ENCODE measurements around the gene DUSP5.

DUSP5 gene

GRCh38 chr10:110544958-110545537, 47.3 kb downstream of the DUSP5 start:
- DNase-seq (ENCODE audit: low spot score) = no peak
- no peaks in the 10 kb centered on the region for H3K36me3 ChIP-seq (replicated peaks in 1 of 2; ENCODE audit: control insufficient read depth in 2 of 2, insufficient read depth in 2 of 2, low read length in 2 of 2)
- H2BK5ac ChIP-seq (ENCODE audit: low read length) = no peak overlapping the region

GRCh38 chr10:110546077-110546476, 48.4 kb downstream of the DUSP5 start:
- H3K4me3 ChIP-seq (ENCODE audit: low read length in 2 of 2) = no peak overlapping the region
- H3K36me3 ChIP-seq (replicated peaks in 1 of 2; ENCODE audit: control insufficient read depth in 2 of 2, insufficient read depth in 2 of 2, low read length in 2 of 2) = no peaks in the 10 kb centered on the region
- no peak overlapping the region for H3K14ac ChIP-seq (ENCODE audit: low read length)
- no peak overlapping the region for H3K4ac ChIP-seq (ENCODE audit: low read length)
- H3K27ac ChIP-seq (replicated peaks; ENCODE audit: low read length) = no peak overlapping the region
- no peak overlapping the region for H2AK5ac ChIP-seq (ENCODE audit: low read depth, low read length)
- no peak overlapping the region for H4K91ac ChIP-seq (ENCODE audit: low read depth, low read length, poor library complexity)
- no peak overlapping the region for H3K4me2 ChIP-seq (ENCODE audit: insufficient read depth, low read length, poor library complexity, severe bottlenecking)
- DNase-seq (ENCODE audit: low spot score) = no peak
- peaks cover 0 to 3% of the 10 kb centered on the region in 2 donors for H3K4me1 ChIP-seq (ENCODE audit: control insufficient read depth in 2 of 2, insufficient read depth in 1 of 2, low read depth in 1 of 2, low read length in 2 of 2)
- H3K27me3 ChIP-seq (ENCODE audit: control insufficient read depth in 3 of 3, insufficient read depth in 3 of 3, low read depth in 1 of 3, low read length in 3 of 3) = peaks cover 0 to 17% (median 0%) of the 10 kb centered on the region in 3 experiments
- H3K9me3 ChIP-seq (replicated peaks in 1 of 2; ENCODE audit: control insufficient read depth in 2 of 2, insufficient read depth in 1 of 2, low read depth in 1 of 2, low read length in 2 of 2) = no peaks in the 10 kb centered on the region
- no peak overlapping the region for H3K18ac ChIP-seq (ENCODE audit: low read length)
- no peak overlapping the region for H2BK120ac ChIP-seq (ENCODE audit: low read depth, low read length)
- no CpG with 5 or more reads among the region's 6 CpGs for WGBS, 2 donors (ENCODE audit: extremely low coverage in 2 of 2, insufficient read length in 2 of 2, insufficient replicate concordance in 1 of 2)
- H3K23ac ChIP-seq (ENCODE audit: low read depth, low read length, poor library complexity) = no peak overlapping the region
- no peak overlapping the region for H2BK15ac ChIP-seq (ENCODE audit: low read length)
- no peak overlapping the region for H2BK12ac ChIP-seq (ENCODE audit: low read length)
- no peaks in the 10 kb centered on the region for H3K79me1 ChIP-seq (ENCODE audit: low read depth, low read length)
- H4K8ac ChIP-seq (ENCODE audit: low read depth, low read length) = no peak overlapping the region
- no peak overlapping the region for H3K9ac ChIP-seq (ENCODE audit: low read depth, low read length, poor library complexity)
- no peak overlapping the region for H2BK5ac ChIP-seq (ENCODE audit: low read length)
- peak overlapping the region; percentile 42 for H2AFZ ChIP-seq (ENCODE audit: low read length)

More at GRCh38 chr10:110544958-110545537, 47.3 kb downstream of the DUSP5 start:
- peaks cover 0 to 3% of the 10 kb centered on the region in 2 donors for H3K4me1 ChIP-seq (ENCODE audit: control insufficient read depth in 2 of 2, insufficient read depth in 1 of 2, low read depth in 1 of 2, low read length in 2 of 2)
- H3K4me2 ChIP-seq (ENCODE audit: insufficient read depth, low read length, poor library complexity, severe bottlenecking) = no peak overlapping the region
- H4K8ac ChIP-seq (ENCODE audit: low read depth, low read length) = no peak overlapping the region
- no peaks in the 10 kb centered on the region for H3K9me3 ChIP-seq (replicated peaks in 1 of 2; ENCODE audit: control insufficient read depth in 2 of 2, insufficient read depth in 1 of 2, low read depth in 1 of 2, low read length in 2 of 2)
- H3K27ac ChIP-seq (replicated peaks; ENCODE audit: low read length) = no peak overlapping the region
- H3K4ac ChIP-seq (ENCODE audit: low read length) = no peak overlapping the region
- no peak overlapping the region for H3K4me3 ChIP-seq (ENCODE audit: low read length in 2 of 2)
- H3K18ac ChIP-seq (ENCODE audit: low read length) = no peak overlapping the region
- H3K79me1 ChIP-seq (ENCODE audit: low read depth, low read length) = no peaks in the 10 kb centered on the region
- H2BK12ac ChIP-seq (ENCODE audit: low read length) = no peak overlapping the region
- H3K14ac ChIP-seq (ENCODE audit: low read length) = no peak overlapping the region
- no peak overlapping the region for H2AFZ ChIP-seq (ENCODE audit: low read length)
- H2BK15ac ChIP-seq (ENCODE audit: low read length) = no peak overlapping the region
- no peak overlapping the region for H4K91ac ChIP-seq (ENCODE audit: low read depth, low read length, poor library complexity)
- H2AK5ac ChIP-seq (ENCODE audit: low read depth, low read length) = no peak overlapping the region
- H3K27me3 ChIP-seq (ENCODE audit: control insufficient read depth in 3 of 3, insufficient read depth in 3 of 3, low read depth in 1 of 3, low read length in 3 of 3) = peaks cover 0 to 17% (median 0%) of the 10 kb centered on the region in 3 experiments
- H2BK120ac ChIP-seq (ENCODE audit: low read depth, low read length) = no peak overlapping the region
- H3K9ac ChIP-seq (ENCODE audit: low read depth, low read length, poor library complexity) = no peak overlapping the region
- H3K23ac ChIP-seq (ENCODE audit: low read depth, low read length, poor library complexity) = no peak overlapping the region

- Histone ChIP-seq H3K18ac (ENCODE audit: low read length) (no peak overlapping the region), H3K79me1 (ENCODE audit: low read depth, low read length) (no peaks in the 10 kb centered on the region), H3K36me3 (replicated peaks in 1 of 2; ENCODE audit: control insufficient read depth in 2 of 2, insufficient read depth in 2 of 2, low read length in 2 of 2) (no peaks in the 10 kb centered on the region), H2BK12ac (ENCODE audit: low read length) (no peak overlapping the region), H3K27me3 (ENCODE audit: control insufficient read depth in 3 of 3, insufficient read depth in 3 of 3, low read depth in 1 of 3, low read length in 3 of 3) (peaks cover 0 to 19% (median 0%) of the 10 kb centered on the region in 3 experiments), H3K4ac (ENCODE audit: low read length) (no peak overlapping the region), H3K23ac (ENCODE audit: low read depth, low read length, poor library complexity) (no peak overlapping the region), H2BK5ac (ENCODE audit: low read length) (no peak overlapping the region), H3K9me3 (replicated peaks in 1 of 2; ENCODE audit: control insufficient read depth in 2 of 2, insufficient read depth in 1 of 2, low read depth in 1 of 2, low read length in 2 of 2) (no peaks in the 10 kb centered on the region), H2AFZ (ENCODE audit: low read length) (no peak overlapping the region), H2AK5ac (ENCODE audit: low read depth, low read length) (no peak overlapping the region), H3K9ac (ENCODE audit: low read depth, low read length, poor library complexity) (no peak overlapping the region), H4K8ac (ENCODE audit: low read depth, low read length) (no peak overlapping the region), H4K91ac (ENCODE audit: low read depth, low read length, poor library complexity) (no peak overlapping the region), H2BK15ac (ENCODE audit: low read length) (no peak overlapping the region), H3K4me1 (ENCODE audit: control insufficient read depth in 2 of 2, insufficient read depth in 1 of 2, low read depth in 1 of 2, low read length in 2 of 2) (peaks cover 0 to 3% of the 10 kb centered on the region in 2 donors), H2BK120ac (ENCODE audit: low read depth, low read length) (no peak overlapping the region), H3K27ac (replicated peaks; ENCODE audit: low read length) (no peak overlapping the region), H3K4me3 (ENCODE audit: low read length in 2 of 2) (no peak overlapping the region), H3K4me2 (ENCODE audit: insufficient read depth, low read length, poor library complexity, severe bottlenecking) (no peak overlapping the region), H3K14ac (ENCODE audit: low read length) (no peak overlapping the region)
- WGBS, 2 donors (ENCODE audit: extremely low coverage in 2 of 2, insufficient read length in 2 of 2, insufficient replicate concordance in 1 of 2) = no CpG with 5 or more reads among the region's 7 CpGs
- DNase-seq (ENCODE audit: low spot score) = no peak
Observed at GRCh38 chr10:110546499-110547110, 48.9 kb downstream of the DUSP5 start.

GRCh38 chr10:110547139-110547761, 49.5 kb downstream of the DUSP5 start:
- Histone ChIP-seq H2BK12ac (ENCODE audit: low read length) (no peak overlapping the region), H3K36me3 (replicated peaks in 1 of 2; ENCODE audit: control insufficient read depth in 2 of 2, insufficient read depth in 2 of 2, low read length in 2 of 2) (no peaks in the 10 kb centered on the region), H2BK15ac (ENCODE audit: low read length) (no peak overlapping the region), H3K27ac (replicated peaks; ENCODE audit: low read length) (no peak overlapping the region), H4K91ac (ENCODE audit: low read depth, low read length, poor library complexity) (no peak overlapping the region), H3K9ac (ENCODE audit: low read depth, low read length, poor library complexity) (no peak overlapping the region), H3K14ac (ENCODE audit: low read length) (no peak overlapping the region), H3K18ac (ENCODE audit: low read length) (no peak overlapping the region), H2BK5ac (ENCODE audit: low read length) (no peak overlapping the region), H3K4ac (ENCODE audit: low read length) (no peak overlapping the region), H4K8ac (ENCODE audit: low read depth, low read length) (no peak overlapping the region), H2BK120ac (ENCODE audit: low read depth, low read length) (no peak overlapping the region), H2AFZ (ENCODE audit: low read length) (no peak overlapping the region), H3K79me1 (ENCODE audit: low read depth, low read length) (no peaks in the 10 kb centered on the region), H3K27me3 (ENCODE audit: control insufficient read depth in 3 of 3, insufficient read depth in 3 of 3, low read depth in 1 of 3, low read length in 3 of 3) (peaks cover 0 to 23% (median 0%) of the 10 kb centered on the region in 3 experiments), H2AK5ac (ENCODE audit: low read depth, low read length) (no peak overlapping the region), H3K23ac (ENCODE audit: low read depth, low read length, poor library complexity) (no peak overlapping the region), H3K9me3 (replicated peaks in 1 of 2; ENCODE audit: control insufficient read depth in 2 of 2, insufficient read depth in 1 of 2, low read depth in 1 of 2, low read length in 2 of 2) (no peaks in the 10 kb centered on the region), H3K4me1 (ENCODE audit: control insufficient read depth in 2 of 2, insufficient read depth in 1 of 2, low read depth in 1 of 2, low read length in 2 of 2) (peaks cover 0 to 3% of the 10 kb centered on the region in 2 donors), H3K4me2 (ENCODE audit: insufficient read depth, low read length, poor library complexity, severe bottlenecking) (no peak overlapping the region), H3K4me3 (ENCODE audit: low read length in 2 of 2) (no peak overlapping the region)
- no peak for DNase-seq (ENCODE audit: low spot score)
- WGBS, 2 donors (ENCODE audit: extremely low coverage in 2 of 2, insufficient read length in 2 of 2, insufficient replicate concordance in 1 of 2) = no CpG with 5 or more reads among the region's 8 CpGs
